ENCODE results near the gene NQO2. TPM values are rescaled to one million over a fixed set of nuclear protein-coding genes. Genes with fewer than 3 reads are reported as not detected.

The NQO2 gene
- total and polyA plus RNA-seq, 2 of the 13 experiments (the other 11 are each of a cell fraction or from before 2014, with no cell fraction given) = 32.2 to 56.5 TPM

GRCh38 chr6:2988426-2989331, 11.0 kb upstream of the NQO2 start (continued):
- TF ChIP-seq ZNF639 (CRISPR knock-in tag; conservative IDR thresholded peaks at IDR 0.05) (no peak; the same call in 1 of the 2 replicates), ZSCAN9 (CRISPR knock-in tag; IDR thresholded peaks at IDR 0.05; ENCODE audit: borderline replicate concordance) (peak; percentile 79; the same call in 1 of the 2 replicates), CENPBD1 (CRISPR knock-in tag; IDR thresholded peaks at IDR 0.05; ENCODE audit: borderline replicate concordance, low read depth) (no peak), ZNF598 (CRISPR knock-in tag; IDR thresholded peaks at IDR 0.05; ENCODE audit: borderline replicate concordance) (peak; percentile 89; the same call in 1 of the 2 replicates), PHF8 (CRISPR knock-in tag; IDR thresholded peaks at IDR 0.05) (peak; percentile 70), ZNF274 (CRISPR knock-in tag; IDR thresholded peaks at IDR 0.05) (peak; percentile 12; the same call in 1 of the 2 replicates), ZNF766 (CRISPR knock-in tag; IDR thresholded peaks at IDR 0.05; ENCODE audit: borderline replicate concordance) (peak; percentile 75; the same call in 1 of the 2 replicates), ZNF180 (CRISPR knock-in tag; IDR thresholded peaks at IDR 0.05; ENCODE audit: borderline replicate concordance, low read depth) (no peak; the same call in 1 of the 2 replicates), BRF2 (CRISPR knock-in tag; IDR thresholded peaks at IDR 0.05) (peak; percentile 86; the same call in 1 of the 2 replicates), ZNF660 (CRISPR knock-in tag; IDR thresholded peaks at IDR 0.05; ENCODE audit: borderline replicate concordance, low read depth) (0 out of 2 replicates have a peak, but pooled peaks have one; percentile 28), CC2D1A (CRISPR knock-in tag; IDR thresholded peaks at IDR 0.05) (0 out of 2 replicates have a peak, but pooled peaks have one; percentile 94), HMGXB3 (CRISPR knock-in tag; IDR thresholded peaks at IDR 0.05; ENCODE audit: borderline replicate concordance) (peak; percentile 16; the same call in 1 of the 2 replicates), MYPOP (CRISPR knock-in tag; IDR thresholded peaks at IDR 0.05) (no peak), KMT2B (CRISPR knock-in tag; IDR thresholded peaks at IDR 0.05) (peak; percentile 67), DNMT1 (CRISPR knock-in tag; IDR thresholded peaks at IDR 0.05) (0 out of 2 replicates have a peak, but pooled peaks have one; percentile 80), KLF15 (CRISPR knock-in tag; IDR thresholded peaks at IDR 0.05; ENCODE audit: borderline replicate concordance) (no peak; the same call in 1 of the 2 replicates)
